Inflammatory macrophage treated with lipopolysaccharide for 4 hours (primary cell): Measurements from ENCODE around the gene NEGR1.
"Not testable (repeated sequence)": the region's sequence is repeated elsewhere in the genome, so short reads cannot be mapped to it uniquely, and the experiment has no call there.

Experiments
- DNase-seq: peaks from one replicate; pipeline ENCODE4 v3.0.0-alpha.2; 2020

NEGR1 gene

GRCh38 chr1:71921204-71921603 is 361.1 kb downstream of the NEGR1 start:
- no peak for DNase-seq

GRCh38 chr1:71920556-71920955 is 361.8 kb downstream of the NEGR1 start:
- DNase-seq: no peak

- no peak for DNase-seq
Measured at GRCh38 chr1:71919811-71920509, 362.4 kb downstream of the NEGR1 start.

- DNase-seq: no peak
Measured at GRCh38 chr1:71918630-71919029, 363.7 kb downstream of the NEGR1 start.

DNA sequence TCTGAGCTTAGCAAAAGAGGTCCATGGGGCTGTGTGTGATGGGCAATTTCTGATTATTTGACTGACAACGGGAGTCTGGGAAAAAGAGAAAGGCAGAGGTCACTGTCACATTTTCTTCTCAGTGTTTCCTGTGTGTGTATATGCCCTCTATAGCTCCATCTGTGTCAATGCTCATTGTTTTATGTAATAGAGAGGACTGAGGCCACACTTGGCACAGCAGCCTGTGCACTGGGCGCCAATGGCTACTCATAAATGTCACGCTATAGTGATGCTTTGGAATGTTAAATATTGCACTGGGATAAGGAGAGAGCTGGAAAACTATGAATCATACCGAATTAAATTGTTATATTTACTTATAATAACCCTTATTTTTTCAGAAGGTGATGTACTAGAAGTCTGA is 365.4 kb downstream of the NEGR1 start:
- DNase-seq: no peak

- DNase-seq: peak; percentile 54
Measured at GRCh38 chr1:71914626-71915025, 367.7 kb downstream of the NEGR1 start.

DNA sequence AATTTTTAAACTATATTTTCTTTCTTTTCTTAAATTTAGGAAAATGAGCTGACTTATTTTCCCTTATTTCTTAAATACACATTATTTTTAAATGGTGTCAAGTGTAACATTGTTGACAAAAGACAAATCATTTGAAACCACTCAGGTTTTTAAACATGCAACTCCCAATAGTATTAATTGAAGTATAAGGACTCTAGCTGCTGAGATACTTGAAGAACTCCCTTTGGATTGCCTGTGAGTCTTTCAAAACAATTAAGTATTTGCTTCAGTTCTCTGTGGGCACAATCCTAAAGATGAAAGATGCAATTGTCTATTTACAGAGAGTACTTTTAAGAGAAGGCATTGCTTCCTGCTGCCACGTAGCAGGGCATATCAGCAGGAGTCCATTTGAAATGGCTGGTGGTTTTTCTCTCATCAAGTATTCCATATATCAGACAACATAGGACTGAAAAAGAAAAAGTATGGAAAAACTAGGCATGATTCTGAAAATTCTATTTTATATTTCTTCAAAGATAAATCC is 373.4 kb downstream of the NEGR1 start:
- DNase-seq: no peak

DNA sequence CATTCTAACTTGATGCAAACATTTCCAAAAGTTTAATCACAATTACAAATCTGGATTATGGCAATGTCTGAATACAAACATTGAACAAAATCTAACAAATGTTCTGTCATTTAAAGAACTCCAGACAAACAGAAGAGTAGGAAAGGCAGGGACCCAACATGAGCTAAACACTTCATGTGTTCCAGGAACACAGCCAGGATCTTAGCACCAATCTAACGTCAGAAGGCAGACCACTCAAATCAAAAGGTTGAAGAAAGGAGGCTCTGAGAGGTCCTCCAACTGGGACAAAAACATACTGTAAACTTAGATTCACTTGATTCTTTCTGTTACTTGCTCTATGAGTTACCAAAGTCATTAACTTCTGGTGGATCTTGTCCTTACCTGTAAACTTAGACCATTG is 374.0 kb downstream of the NEGR1 start:
- DNase-seq: no peak

DNA sequence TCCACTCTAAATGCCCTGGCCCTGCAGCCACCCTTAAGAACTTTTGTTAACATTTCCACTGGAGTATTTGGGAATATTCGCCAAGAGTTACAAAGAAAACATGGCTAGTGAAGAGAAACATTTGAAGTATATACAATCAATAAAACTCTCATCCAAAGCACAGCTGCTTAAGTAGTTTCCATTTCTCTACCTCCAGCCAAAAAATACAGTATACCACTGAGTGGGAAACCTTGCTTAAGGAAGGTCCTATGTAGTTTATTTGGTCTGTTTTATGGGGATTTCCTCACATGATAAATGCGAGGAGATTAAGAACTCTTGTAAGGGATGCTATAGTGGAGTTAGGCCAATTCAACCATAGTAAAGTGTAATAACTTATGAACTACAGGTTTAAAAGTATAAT is 382.5 kb downstream of the NEGR1 start:
- no peak for DNase-seq

DNA sequence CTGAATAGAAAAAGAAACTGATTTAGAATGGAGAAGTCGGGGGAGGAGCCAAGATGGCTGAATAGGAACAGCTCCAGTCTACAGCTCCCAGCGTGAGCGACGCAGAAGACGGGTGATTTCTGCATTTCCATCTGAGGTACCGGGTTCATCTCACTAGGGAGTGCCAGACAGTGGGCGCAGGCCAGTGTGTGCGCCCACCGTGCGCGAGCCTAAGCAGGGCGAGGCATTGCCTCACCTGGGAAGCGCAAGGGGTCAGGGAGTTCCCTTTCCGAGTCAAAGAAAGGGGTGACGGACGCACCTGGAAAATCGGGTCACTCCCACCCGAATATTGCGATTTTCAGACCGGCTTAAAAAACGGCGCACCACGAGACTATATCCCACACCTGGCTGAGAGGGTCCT is 394.2 kb downstream of the NEGR1 start:
- not testable (repeated sequence) for DNase-seq

GRCh38 chr1:71885171-71885570 is 397.2 kb downstream of the NEGR1 start:
- DNase-seq: no peak

GRCh38 chr1:71882637-71883036 is 399.7 kb downstream of the NEGR1 start:
- DNase-seq: peak; percentile 7

GRCh38 chr1:71882226-71882625 is 400.1 kb downstream of the NEGR1 start:
- DNase-seq: peak; percentile 55

DNA sequence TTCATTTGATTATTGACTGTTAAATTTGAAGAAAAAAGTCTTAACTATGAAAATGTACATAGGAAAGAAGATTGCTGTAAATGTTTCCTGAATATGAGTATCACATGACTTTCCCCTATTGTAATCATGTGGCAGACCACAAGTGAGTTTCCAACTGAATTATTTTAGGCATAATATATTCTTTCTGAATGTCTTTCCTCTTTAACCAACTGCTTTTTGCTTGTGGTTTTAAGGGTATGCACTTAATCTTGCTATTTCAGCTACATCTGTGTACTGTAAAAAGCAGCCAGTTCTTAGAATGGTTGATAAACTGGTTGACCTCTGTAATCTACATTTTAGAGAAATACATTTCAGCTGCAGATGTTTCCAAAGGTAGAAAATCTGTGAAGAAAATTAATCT is 400.7 kb downstream of the NEGR1 start:
- DNase-seq: no peak

- DNase-seq: no peak
Measured at GRCh38 chr1:71869326-71869725, 413.0 kb downstream of the NEGR1 start.

DNA sequence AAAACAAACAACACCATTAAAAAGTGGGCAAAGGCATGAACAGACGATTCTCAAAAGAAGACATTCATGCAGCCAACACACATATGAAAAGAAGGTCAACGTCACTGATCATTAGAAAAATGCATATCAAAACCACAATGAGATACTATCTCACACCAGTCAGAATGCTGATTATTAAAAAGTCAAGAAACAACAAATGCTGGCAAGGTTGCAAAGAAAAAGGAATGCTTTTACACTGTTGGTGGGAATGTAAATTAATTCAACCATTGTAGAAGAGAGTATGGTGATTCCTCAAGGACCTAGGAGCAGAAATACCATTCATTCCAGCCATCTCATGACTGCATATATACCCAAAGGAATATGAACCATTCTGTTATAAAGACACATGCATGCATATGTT is 419.6 kb downstream of the NEGR1 start:
- no peak for DNase-seq

GRCh38 chr1:71861022-71861421 is 421.3 kb downstream of the NEGR1 start:
- peak; percentile 79 for DNase-seq

- no peak for DNase-seq
Measured at GRCh38 chr1:71859806-71860205, 422.5 kb downstream of the NEGR1 start.

- peak; percentile 6 for DNase-seq
Measured at GRCh38 chr1:71857862-71858261, 424.5 kb downstream of the NEGR1 start.

DNA sequence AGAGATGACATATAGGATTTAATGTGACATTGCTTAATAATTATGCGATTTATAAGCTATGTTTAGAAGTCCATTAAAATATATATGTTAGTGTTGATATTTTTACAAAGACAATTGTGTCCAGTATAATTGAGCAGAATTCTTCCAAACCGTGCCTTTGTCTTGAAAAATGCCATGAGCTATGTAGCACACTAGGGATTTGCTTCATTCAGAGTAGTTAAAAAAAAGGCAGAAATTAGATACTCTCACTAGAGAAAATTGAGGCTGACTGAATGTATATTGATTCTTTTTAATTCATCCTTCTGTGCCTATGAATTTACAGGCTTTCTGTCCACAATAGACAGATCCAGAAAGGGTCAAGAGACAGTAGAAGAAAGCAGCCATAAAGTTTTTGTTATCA is 429.0 kb downstream of the NEGR1 start:
- DNase-seq: no peak

DNA sequence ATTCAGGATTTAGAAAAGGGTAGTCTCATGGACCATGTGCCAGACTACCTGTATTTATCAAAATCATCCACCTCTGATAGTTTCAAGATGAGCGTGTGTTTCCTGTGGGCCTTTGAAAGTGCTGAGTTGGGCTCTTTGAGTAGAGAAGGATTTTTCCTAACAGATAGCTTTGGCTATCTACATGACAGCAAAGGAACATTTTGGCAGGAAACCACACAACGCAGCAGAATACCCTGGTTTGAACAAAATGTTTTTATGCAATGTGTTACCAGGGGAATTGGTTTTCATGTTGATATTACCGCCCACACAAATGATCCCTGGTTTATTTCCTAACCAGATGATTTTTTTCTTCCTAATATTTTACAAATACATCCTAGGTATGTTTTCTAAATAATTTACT is 431.4 kb downstream of the NEGR1 start:
- no peak for DNase-seq

- DNase-seq: no peak
Measured at GRCh38 chr1:71850515-71850914, 431.8 kb downstream of the NEGR1 start.

DNA sequence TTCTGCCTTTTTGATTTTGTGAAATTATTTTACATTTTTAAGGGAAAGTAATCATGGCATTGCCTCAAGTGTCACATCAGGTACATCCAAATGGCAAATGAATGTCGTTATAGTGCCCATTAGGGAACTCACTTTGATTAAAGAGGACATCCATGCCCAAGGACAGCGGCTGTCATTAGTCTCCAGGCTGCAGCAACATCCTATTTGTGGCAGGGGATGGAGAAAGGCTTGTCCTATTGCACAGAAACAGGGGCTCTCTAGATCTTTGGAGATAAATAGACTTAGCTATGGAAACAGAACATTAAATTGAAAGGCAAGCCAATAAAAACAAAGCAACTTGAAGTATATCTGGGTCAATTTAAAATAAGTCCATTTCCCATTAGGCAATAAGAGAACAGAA is 439.3 kb downstream of the NEGR1 start:
- no peak for DNase-seq

- no peak for DNase-seq
Measured at GRCh38 chr1:71839876-71840275, 442.5 kb downstream of the NEGR1 start.

DNA sequence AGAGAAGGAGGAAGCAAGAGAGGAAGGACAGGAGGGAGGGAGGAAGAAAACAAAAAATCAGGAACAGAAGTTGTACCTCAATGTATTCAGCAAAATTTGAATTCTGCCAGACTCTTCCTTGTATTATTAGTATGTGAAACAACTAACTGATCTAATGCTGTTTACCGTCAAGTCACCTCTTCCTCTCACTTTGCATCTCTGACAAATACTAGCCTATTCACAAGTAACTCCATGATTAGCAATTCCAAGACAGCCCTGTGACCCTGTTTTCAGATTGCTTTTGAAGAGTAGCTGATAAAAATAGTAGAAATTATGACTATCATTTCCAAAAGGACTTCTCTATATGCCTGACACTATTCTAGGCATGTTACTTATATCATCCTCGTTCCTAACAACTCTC is 445.4 kb downstream of the NEGR1 start:
- no peak for DNase-seq
